Measurements from ENCODE around the gene CLIC1. TPM values are rescaled to one million over a fixed set of nuclear protein-coding genes. Genes with fewer than 3 reads are reported as not detected.

CLIC1 gene
- total RNA-seq, 2 experiments from 2014 or later: 617 to 651 TPM

- DNase-seq (no peak), ATAC-seq (no peak)
- ChIA-PET POLR2A (interaction anchor here (1.4 to 3.9 kb wide), 2 partner anchors 10 to 16 kb away, joined by 5 to 19 read pairs; partner anchors contain the start of gene MSH5), CTCF (interaction anchor here (0.9 kb wide), 1 partner anchor 19 kb away, joined by 3 read pairs; no protein-coding TSS in a partner anchor)
- peaks cover 17% of the 10 kb centered on the region for H3K36me3 Mint-ChIP-seq (ENCODE audit: low read depth)
- no peak overlapping the region for H3K4me3 Mint-ChIP-seq
- no peaks in the 10 kb centered on the region for H3K9me3 Mint-ChIP-seq (ENCODE audit: insufficient read depth)
- H3K27ac Mint-ChIP-seq: no peak overlapping the region
- H3K27me3 Mint-ChIP-seq (ENCODE audit: low read depth): no peaks in the 10 kb centered on the region
- no peaks in the 10 kb centered on the region for H3K4me1 Mint-ChIP-seq (ENCODE audit: low read depth)
Measured at GRCh38 chr6:31750411-31751022, 14.2 kb upstream of the CLIC1 start.

- no peak for ATAC-seq
- Mint-ChIP-seq H3K27ac (no peak overlapping the region), H3K4me3 (no peak overlapping the region), H3K9me3 (ENCODE audit: insufficient read depth) (no peaks in the 10 kb centered on the region), H3K4me1 (ENCODE audit: low read depth) (peaks cover 3% of the 10 kb centered on the region), H3K36me3 (ENCODE audit: low read depth) (peaks cover 23% of the 10 kb centered on the region), H3K27me3 (ENCODE audit: low read depth) (no peaks in the 10 kb centered on the region)
- DNase-seq: no peak
- ChIA-PET POLR2A (interaction anchor here (1.3 to 3.9 kb wide), 2 partner anchors 9 to 12 kb away, joined by 3 to 19 read pairs; partner anchors contain the start of gene MSH5), CTCF (interaction anchor here (0.9 kb wide), 1 partner anchor 21 kb away, joined by 3 read pairs; no protein-coding TSS in a partner anchor)
Measured at GRCh38 chr6:31749301-31750036, 13.1 kb upstream of the CLIC1 start.

- Mint-ChIP-seq H3K4me1 (ENCODE audit: low read depth) (peaks cover 27% of the 10 kb centered on the region), H3K36me3 (ENCODE audit: low read depth) (peaks cover 44% of the 10 kb centered on the region), H3K27me3 (ENCODE audit: low read depth) (no peaks in the 10 kb centered on the region), H3K9me3 (ENCODE audit: insufficient read depth) (no peaks in the 10 kb centered on the region), H3K27ac (no peak overlapping the region), H3K4me3 (no peak overlapping the region)
- ATAC-seq (no peak), DNase-seq (no peak)
- ChIA-PET CTCF (no interaction called here), POLR2A (interaction anchor here (1.1 kb wide), 1 partner anchor 52 kb away, joined by 3 read pairs; no protein-coding TSS in a partner anchor)
Measured at GRCh38 chr6:31744422-31744821, 8.1 kb upstream of the CLIC1 start.

GRCh38 chr6:31742894-31743293 lies 6.6 kb upstream of the CLIC1 start:
- Mint-ChIP-seq H3K9me3 (ENCODE audit: insufficient read depth) (no peaks in the 10 kb centered on the region), H3K4me3 (no peak overlapping the region), H3K4me1 (ENCODE audit: low read depth) (peaks cover 42% of the 10 kb centered on the region), H3K27ac (peak overlapping the region; percentile 16), H3K36me3 (ENCODE audit: low read depth) (peaks cover 41% of the 10 kb centered on the region), H3K27me3 (ENCODE audit: low read depth) (no peaks in the 10 kb centered on the region)
- CTCF ChIA-PET: interaction anchor here (9.7 kb wide), 1 partner anchor 26 kb away, joined by 118 read pairs; no protein-coding TSS in a partner anchor
- POLR2A ChIA-PET: no interaction called here
- ATAC-seq (no peak), DNase-seq (no peak)

GRCh38 chr6:31741815-31742214 lies 5.5 kb upstream of the CLIC1 start:
- Mint-ChIP-seq H3K27me3 (ENCODE audit: low read depth) (no peaks in the 10 kb centered on the region), H3K4me3 (peak overlapping the region; percentile 12), H3K9me3 (ENCODE audit: insufficient read depth) (no peaks in the 10 kb centered on the region), H3K4me1 (ENCODE audit: low read depth) (peaks cover 53% of the 10 kb centered on the region), H3K27ac (peak overlapping the region; percentile 96), H3K36me3 (ENCODE audit: low read depth) (peaks cover 35% of the 10 kb centered on the region)
- no peak for DNase-seq
- CTCF ChIA-PET: interaction anchor here (2.0 to 9.7 kb wide), 3 partner anchors 27 to 76 kb away, joined by 9 to 118 read pairs (median 11); no protein-coding TSS in a partner anchor
- POLR2A ChIA-PET: interaction anchor here (0.6 to 5.0 kb wide), 4 partner anchors 9 to 147 kb away, joined by 3 to 42 read pairs (median 11); partner anchors contain the start of genes CSNK2B and GPANK1
- ATAC-seq: no peak

GRCh38 chr6:31740397-31741223 lies 4.3 kb upstream of the CLIC1 start:
- peaks cover 58% of the 10 kb centered on the region for H3K4me1 Mint-ChIP-seq (ENCODE audit: low read depth)
- DNase-seq (no peak), ATAC-seq (no peak)
- POLR2A ChIA-PET: interaction anchor here (0.6 to 5.6 kb wide), 28 partner anchors 11 to 200 kb away, joined by 3 to 83 read pairs (median 5); partner anchors contain the start of genes ABHD16A, CSNK2B, DDAH2 and GPANK1
- no peaks in the 10 kb centered on the region for H3K9me3 Mint-ChIP-seq (ENCODE audit: insufficient read depth)
- CTCF ChIA-PET: interaction anchor here (0.9 to 9.7 kb wide), 10 partner anchors 10 to 142 kb away, joined by 3 to 118 read pairs (median 10); partner anchors contain the start of genes CSNK2B, DDAH2, HSPA1A and HSPA1L
- H3K4me3 Mint-ChIP-seq: peak overlapping the region; percentile 92
- peak overlapping the region; percentile 96 for H3K27ac Mint-ChIP-seq
- H3K27me3 Mint-ChIP-seq (ENCODE audit: low read depth): no peaks in the 10 kb centered on the region
- peaks cover 40% of the 10 kb centered on the region for H3K36me3 Mint-ChIP-seq (ENCODE audit: low read depth)

GRCh38 chr6:31739639-31740396 lies 3.5 kb upstream of the CLIC1 start, which contains the start of gene MSH5:
MSH5 (plus strand) TSS chr6:31740005; CDS start chr6:31740467, 462 bp downstream.
- ChIA-PET CTCF (interaction anchor here (0.6 to 9.7 kb wide), 26 partner anchors 10 to 194 kb away, joined by 3 to 118 read pairs (median 4); partner anchors contain the start of genes ABHD16A, ATP6V1G2, C6orf47 and CSNK2B), POLR2A (interaction anchor here (0.6 to 5.6 kb wide), 31 partner anchors 11 to 157 kb away, joined by 3 to 83 read pairs (median 5); partner anchors contain the start of genes ABHD16A, BAG6, C6orf47 and CSNK2B)
- Mint-ChIP-seq H3K36me3 (ENCODE audit: low read depth) (peaks cover 43% of the 10 kb centered on the region), H3K4me3 (peak within 1 kb of the TSS; percentile 92), H3K9me3 (ENCODE audit: insufficient read depth) (no peaks in the 10 kb centered on the region), H3K4me1 (ENCODE audit: low read depth) (peaks cover 56% of the 10 kb centered on the region), H3K27ac (peak within 1 kb of the TSS; percentile 96), H3K27me3 (ENCODE audit: low read depth) (no peaks in the 10 kb centered on the region)
- DNase-seq: peak; percentile 99
- ATAC-seq: peak; percentile 83

GRCh38 chr6:31737991-31738979 lies 2.0 kb upstream of the CLIC1 start:
- CTCF ChIA-PET: interaction anchor here (0.6 to 9.7 kb wide), 30 partner anchors 8 to 192 kb away, joined by 3 to 118 read pairs (median 5); partner anchors contain the start of genes ABHD16A, ATP6V1G2, C6orf47 and DDAH2
- no peaks in the 10 kb centered on the region for H3K27me3 Mint-ChIP-seq (ENCODE audit: low read depth)
- peak overlapping the region; percentile 96 for H3K27ac Mint-ChIP-seq
- H3K4me1 Mint-ChIP-seq (ENCODE audit: low read depth): peaks cover 64% of the 10 kb centered on the region
- H3K36me3 Mint-ChIP-seq (ENCODE audit: low read depth): peaks cover 50% of the 10 kb centered on the region
- peak overlapping the region; percentile 92 for H3K4me3 Mint-ChIP-seq
- peak; percentile 15 for ATAC-seq
- POLR2A ChIA-PET: interaction anchor here (0.6 to 5.6 kb wide), 31 partner anchors 10 to 241 kb away, joined by 3 to 83 read pairs (median 7); partner anchors contain the start of genes ABHD16A, BAG6, C6orf47 and CSNK2B
- peak; percentile 88 for DNase-seq
- no peaks in the 10 kb centered on the region for H3K9me3 Mint-ChIP-seq (ENCODE audit: insufficient read depth)

GRCh38 chr6:31737315-31737990 lies 1.1 kb upstream of the CLIC1 start:
- H3K27ac Mint-ChIP-seq: peak overlapping the region; percentile 96
- no peaks in the 10 kb centered on the region for H3K9me3 Mint-ChIP-seq (ENCODE audit: insufficient read depth)
- peaks cover 69% of the 10 kb centered on the region for H3K4me1 Mint-ChIP-seq (ENCODE audit: low read depth)
- CTCF ChIA-PET: interaction anchor here (0.6 to 9.7 kb wide), 23 partner anchors 7 to 157 kb away, joined by 3 to 118 read pairs (median 6); partner anchors contain the start of genes ABHD16A, C6orf47, DDAH2 and HSPA1A
- ATAC-seq (no peak), DNase-seq (peak; percentile 45)
- H3K27me3 Mint-ChIP-seq (ENCODE audit: low read depth): no peaks in the 10 kb centered on the region
- POLR2A ChIA-PET: interaction anchor here (0.6 to 5.6 kb wide), 31 partner anchors 9 to 196 kb away, joined by 3 to 83 read pairs (median 7); partner anchors contain the start of genes ABHD16A, BAG6, C6orf47 and CSNK2B
- peak overlapping the region; percentile 92 for H3K4me3 Mint-ChIP-seq
- H3K36me3 Mint-ChIP-seq (ENCODE audit: low read depth): peaks cover 44% of the 10 kb centered on the region
